OCI-LY7 (cell line): ENCODE results near the gene LILRA5.
"Not testable (repeated sequence)": the region's sequence is repeated elsewhere in the genome, so short reads cannot be mapped to it uniquely, and the experiment has no call there.

Experiments used
- EZH2phosphoT487 ChIP-seq: fragments of 200-600 bp; sonication (generic); IDR thresholded peaks from 2 replicates; pipeline ENCODE4 v1.6.1; 2018; ENCODE audit warnings: low read depth, borderline replicate concordance, mild to moderate bottlenecking, mixed run types, antibody characterized with exemption, low read length, moderate library complexity, mixed read lengths
- TF ChIP-seq, protein P1 (sequence below): fragments of 200-600 bp; sonication (generic); conservative IDR thresholded peaks from 2 replicates; pipeline ENCODE4 v1.5.1; 2014; ENCODE audit warnings: mild to moderate bottlenecking, antibody characterized with exemption, low read length, moderate library complexity, mixed read lengths

GRCh38 chr19:54359149-54359820 is 46.3 kb upstream of the LILRA5 start:
- TF ChIP-seq, protein P1, sequence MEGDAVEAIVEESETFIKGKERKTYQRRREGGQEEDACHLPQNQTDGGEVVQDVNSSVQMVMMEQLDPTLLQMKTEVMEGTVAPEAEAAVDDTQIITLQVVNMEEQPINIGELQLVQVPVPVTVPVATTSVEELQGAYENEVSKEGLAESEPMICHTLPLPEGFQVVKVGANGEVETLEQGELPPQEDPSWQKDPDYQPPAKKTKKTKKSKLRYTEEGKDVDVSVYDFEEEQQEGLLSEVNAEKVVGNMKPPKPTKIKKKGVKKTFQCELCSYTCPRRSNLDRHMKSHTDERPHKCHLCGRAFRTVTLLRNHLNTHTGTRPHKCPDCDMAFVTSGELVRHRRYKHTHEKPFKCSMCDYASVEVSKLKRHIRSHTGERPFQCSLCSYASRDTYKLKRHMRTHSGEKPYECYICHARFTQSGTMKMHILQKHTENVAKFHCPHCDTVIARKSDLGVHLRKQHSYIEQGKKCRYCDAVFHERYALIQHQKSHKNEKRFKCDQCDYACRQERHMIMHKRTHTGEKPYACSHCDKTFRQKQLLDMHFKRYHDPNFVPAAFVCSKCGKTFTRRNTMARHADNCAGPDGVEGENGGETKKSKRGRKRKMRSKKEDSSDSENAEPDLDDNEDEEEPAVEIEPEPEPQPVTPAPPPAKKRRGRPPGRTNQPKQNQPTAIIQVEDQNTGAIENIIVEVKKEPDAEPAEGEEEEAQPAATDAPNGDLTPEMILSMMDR: peak; percentile 50
- TF ChIP-seq EZH2phosphoT487: not testable (repeated sequence)
